PC-9 (cell line): ENCODE measurements around the gene HELZ2.

Experiments
- EZH2 ChIP-seq: fragments of 200-600 bp; sonication (generic); IDR thresholded peaks from 2 replicates; pipeline ENCODE4 v1.8.0; 2017; ENCODE audit warnings: antibody characterized with exemption, low read depth
- TF ChIP-seq, protein P1 (sequence below): fragments of 200-600 bp; sonication (generic); conservative IDR thresholded peaks from 2 replicates; pipeline ENCODE4 v1.6.1; 2017; ENCODE audit warnings: mixed run types, antibody characterized with exemption, mild to moderate bottlenecking, moderate library complexity

DNA sequence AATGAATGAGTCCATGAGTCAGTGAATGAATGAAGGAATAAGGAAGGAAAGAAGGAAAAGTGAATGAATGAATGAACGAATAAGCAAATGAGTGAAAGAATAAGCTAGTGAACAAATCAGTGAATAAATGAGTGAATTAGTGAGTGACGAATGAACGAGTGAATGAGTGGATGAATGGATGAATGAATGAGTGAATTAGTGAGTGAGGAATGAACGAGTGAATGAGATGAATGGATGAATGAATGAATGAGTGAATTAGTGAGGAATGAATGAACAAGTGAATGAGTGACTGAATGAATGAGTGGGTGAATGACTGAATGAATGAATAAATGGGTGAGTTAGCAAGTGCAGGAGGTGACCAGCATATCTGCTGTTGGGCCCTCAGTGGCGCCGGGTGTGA lies 30.3 kb downstream of the HELZ2 start:
- TF ChIP-seq, protein P1, sequence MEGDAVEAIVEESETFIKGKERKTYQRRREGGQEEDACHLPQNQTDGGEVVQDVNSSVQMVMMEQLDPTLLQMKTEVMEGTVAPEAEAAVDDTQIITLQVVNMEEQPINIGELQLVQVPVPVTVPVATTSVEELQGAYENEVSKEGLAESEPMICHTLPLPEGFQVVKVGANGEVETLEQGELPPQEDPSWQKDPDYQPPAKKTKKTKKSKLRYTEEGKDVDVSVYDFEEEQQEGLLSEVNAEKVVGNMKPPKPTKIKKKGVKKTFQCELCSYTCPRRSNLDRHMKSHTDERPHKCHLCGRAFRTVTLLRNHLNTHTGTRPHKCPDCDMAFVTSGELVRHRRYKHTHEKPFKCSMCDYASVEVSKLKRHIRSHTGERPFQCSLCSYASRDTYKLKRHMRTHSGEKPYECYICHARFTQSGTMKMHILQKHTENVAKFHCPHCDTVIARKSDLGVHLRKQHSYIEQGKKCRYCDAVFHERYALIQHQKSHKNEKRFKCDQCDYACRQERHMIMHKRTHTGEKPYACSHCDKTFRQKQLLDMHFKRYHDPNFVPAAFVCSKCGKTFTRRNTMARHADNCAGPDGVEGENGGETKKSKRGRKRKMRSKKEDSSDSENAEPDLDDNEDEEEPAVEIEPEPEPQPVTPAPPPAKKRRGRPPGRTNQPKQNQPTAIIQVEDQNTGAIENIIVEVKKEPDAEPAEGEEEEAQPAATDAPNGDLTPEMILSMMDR = no peak
- TF ChIP-seq EZH2 = no peak
